A549 (cell line): ENCODE data around the gene EDIL3. TPM values are rescaled to one million over a fixed set of nuclear protein-coding genes. Genes with fewer than 3 reads are reported as not detected.
A peak's percentile ranks its signal among the peaks of the same experiment; 100 is the strongest.

Source experiments
- ATAC-seq, 2 experiments: fragments of 200-7000 bp in 1 of 2; fragments of >200 bp in 1 of 2; cut with Nextera tagmentation in 1 of 2; cut with Tn5 transposase in 1 of 2; 3 replicates each; pipeline versions ENCODE4 v1.8.0 to v1.9.1; 2018 to 2020; ENCODE audit warnings: mild to moderate bottlenecking in 1 of 2, moderate library complexity in 1 of 2
- CTCF ChIA-PET: fragments of 300-600 bp; sonication (Branson Sonifier 250); formaldehyde crosslinking; extraction: SDS; loops from one replicate; lab custom pipeline; 2021; ENCODE audit warnings: antibody characterized with exemption, inconsistent platforms; lab: Yijun Ruan, JAX
- POLR2A ChIA-PET: fragments of 350-600 bp; formaldehyde crosslinking; extraction: SDS; loops from one replicate; lab custom pipeline; 2021; ENCODE audit warnings: antibody characterized with exemption, inconsistent platforms; lab: Yijun Ruan, JAX
- DNase-seq, 2 experiments: peaks; one replicate each; pipeline versions ENCODE4 v3.0.0 to v3.0.0-alpha.2; 2011 to 2016; ENCODE audit warnings: low read depth in 1 of 2, low spot score in 1 of 2
- FAIRE-seq: peaks from 2 replicates; lab custom pipeline; 2011; peaks lifted over from hg19 to GRCh38; lab: Jason Lieb, UNC
- H3K27ac ChIP-seq, 2 experiments: fragments of >200 bp; sonication (Bioruptor Twin); formaldehyde crosslinking; 3 replicates each; pipeline ENCODE4 v1.5.1; 2016 to 2017
- H3K4me1 ChIP-seq: fragments of >200 bp; sonication (Bioruptor Twin); formaldehyde crosslinking; 3 replicates; pipeline ENCODE4 v1.6.1; 2016
- H3K4me2 ChIP-seq: fragments of >200 bp; sonication (Bioruptor Twin); formaldehyde crosslinking; 3 replicates; pipeline ENCODE4 v1.6.1; 2016
- H3K4me3 ChIP-seq: fragments of >200 bp; sonication (Bioruptor Twin); formaldehyde crosslinking; 3 replicates; pipeline ENCODE4 v1.5.1; 2016
- H3K9me3 ChIP-seq: fragments of >200 bp; sonication (Bioruptor Twin); formaldehyde crosslinking; 3 replicates; pipeline ENCODE4 v1.6.1; 2016
- BCL3 ChIP-seq: fragments of >200 bp; sonication (Bioruptor Twin); formaldehyde crosslinking; IDR thresholded peaks from 3 replicates; pipeline ENCODE4 v1.6.1; 2016
- CBX8 ChIP-seq: fragments of 200-600 bp; sonication (generic); IDR thresholded peaks from 2 replicates; pipeline ENCODE4 v1.6.1; 2016
- CEBPB ChIP-seq, 2 experiments: fragments of >200 bp in 1 of 2; sonication (Bioruptor Twin) in 1 of 2; formaldehyde crosslinking in 1 of 2; IDR thresholded peaks; 2 replicates each; pipeline ENCODE4 v1.6.1; 2012 to 2016
- CHD4 ChIP-seq: fragments of 200-600 bp; sonication (generic); IDR thresholded peaks from 2 replicates; pipeline ENCODE4 v1.6.1; 2016; ENCODE audit warnings: antibody characterized with exemption, mild to moderate bottlenecking, borderline replicate concordance
- CTCF ChIP-seq: fragments of >200 bp; sonication (Bioruptor Twin); formaldehyde crosslinking; IDR thresholded peaks from 3 replicates; pipeline ENCODE4 v1.5.1; 2016
- FOSB ChIP-seq: fragments of 250-450 bp; sonication (Bioruptor Pico); IDR thresholded peaks from 2 replicates; pipeline ENCODE4 v1.5.0; 2020; ENCODE audit warnings: mild to moderate bottlenecking, moderate library complexity
- FOXS1 ChIP-seq: fragments of 250-450 bp; sonication (Bioruptor Pico); IDR thresholded peaks from 2 replicates; pipeline ENCODE4 v1.5.0; 2020; ENCODE audit warnings: mild to moderate bottlenecking, moderate library complexity
- HDAC2 ChIP-seq: fragments of 200-600 bp; sonication (generic); IDR thresholded peaks from 2 replicates; pipeline ENCODE4 v1.6.1; 2016
- HES2 ChIP-seq: fragments of >200 bp; sonication (Bioruptor Twin); formaldehyde crosslinking; IDR thresholded peaks from 2 replicates; pipeline ENCODE4 v1.6.1; 2016
- HEYL ChIP-seq: fragments of 250-450 bp; sonication (Bioruptor Pico); IDR thresholded peaks from 2 replicates; pipeline ENCODE4 v1.8.0; 2021; ENCODE audit warnings: mild to moderate bottlenecking, moderate library complexity
- HOXA7 ChIP-seq: fragments of 250-450 bp; sonication (Bioruptor Pico); IDR thresholded peaks from 2 replicates; pipeline ENCODE4 v1.5.0; 2020; ENCODE audit warnings: mild to moderate bottlenecking, moderate library complexity
- HOXB13 ChIP-seq: fragments of 250-450 bp; sonication (Bioruptor Pico); IDR thresholded peaks from 2 replicates; pipeline ENCODE4 v1.5.0; 2020; ENCODE audit warnings: low read depth, mild to moderate bottlenecking, moderate library complexity
- JUN ChIP-seq, 2 experiments: fragments of >200 bp; sonication (Bioruptor Twin); formaldehyde crosslinking; IDR thresholded peaks; 2 replicates in 1 of 2; 3 replicates in 1 of 2; pipeline ENCODE4 v1.6.1; 2016 to 2017
- MAZ ChIP-seq: fragments of 150-350 bp; IDR thresholded peaks from 2 replicates; pipeline ENCODE4 v1.6.1; 2014; ENCODE audit warnings: antibody characterized with exemption, low read depth, low read length, borderline replicate concordance
- NFE2L2 ChIP-seq: fragments of 150-350 bp; conservative IDR thresholded peaks from 2 replicates; pipeline ENCODE4 v1.6.1; 2014; ENCODE audit warnings: low read length
- PBX3 ChIP-seq: IDR thresholded peaks from 2 replicates; pipeline ENCODE4 v1.6.1; 2012
- POLR2AphosphoS2 ChIP-seq: conservative IDR thresholded peaks from 2 replicates; pipeline ENCODE4 v1.6.1; 2012; ENCODE audit warnings: low read length, improper control_type of control experiment, inconsistent platforms
- RAD21 ChIP-seq, 2 experiments: fragments of >200 bp in 1 of 2; sonication (Bioruptor Twin) in 1 of 2; formaldehyde crosslinking in 1 of 2; IDR thresholded peaks in 1 of 2; conservative IDR thresholded peaks in 1 of 2; 2 replicates in 1 of 2; 3 replicates in 1 of 2; pipeline ENCODE4 v1.6.1; 2012 to 2018; ENCODE audit warnings: inconsistent platforms in 1 of 2
- RARB ChIP-seq: fragments of 250-450 bp; sonication (Bioruptor Pico); IDR thresholded peaks from 2 replicates; pipeline ENCODE4 v1.8.0; 2021; ENCODE audit warnings: mild to moderate bottlenecking, moderate library complexity
- RNF2 ChIP-seq: fragments of 200-600 bp; sonication (generic); IDR thresholded peaks from 2 replicates; pipeline ENCODE4 v1.6.1; 2016; ENCODE audit warnings: low read depth, mild to moderate bottlenecking, antibody characterized with exemption, moderate library complexity, borderline replicate concordance
- SMC3 ChIP-seq: fragments of >200 bp; sonication (Bioruptor Twin); formaldehyde crosslinking; IDR thresholded peaks from 3 replicates; pipeline ENCODE4 v1.6.1; 2018; ENCODE audit warnings: inconsistent platforms
- SREBF2 ChIP-seq: fragments of 450-650 bp; IDR thresholded peaks from 2 replicates; pipeline ENCODE4 v1.6.1; 2014; ENCODE audit warnings: mild to moderate bottlenecking, moderate library complexity
- TP53 ChIP-seq: fragments of 250-450 bp; sonication (Bioruptor Pico); IDR thresholded peaks from 2 replicates; pipeline ENCODE4 v1.5.0; 2021; ENCODE audit warnings: mild to moderate bottlenecking, moderate library complexity
- USF2 ChIP-seq: fragments of 450-650 bp; IDR thresholded peaks from 2 replicates; pipeline ENCODE4 v1.6.1; 2014; ENCODE audit warnings: antibody characterized with exemption
- ZC3H11A ChIP-seq: fragments of 450-650 bp; IDR thresholded peaks from 2 replicates; pipeline ENCODE4 v1.6.1; 2014; ENCODE audit warnings: antibody characterized with exemption, mild to moderate bottlenecking
- ZSCAN20 ChIP-seq: fragments of 250-450 bp; sonication (Bioruptor Pico); IDR thresholded peaks from 2 replicates; pipeline ENCODE4 v1.8.0; 2022; ENCODE audit warnings: mild to moderate bottlenecking, moderate library complexity
- WGBS: methylation state at CpG from one replicate; pipeline ENCODE4 v1.1.6; 2017; ENCODE audit errors: missing lambda C conversion rate; 5-methylcytosine and 5-hydroxymethylcytosine counted together
- polyA plus RNA-seq, 4 experiments: library from polyadenylated mRNA; depleted of rRNA in 3 of 4; stranded (reverse); fragments of >200 nt; fragmentation: RNase III in 1 of 4; extraction: RNeasy Plus Mini Kit Qiagen cat#74134 plus additional on column Dnase treatment in 1 of 4; gene quantifications; 2 replicates in 3 of 4; 3 replicates in 1 of 4; pipeline ENCODE4 v1.2.3, GENCODE V29; 2011 to 2017

Gene EDIL3
- polyA plus RNA-seq, 2 of the 4 experiments (the other 2 are of a cell fraction): 0.12 to 0.14 TPM

GRCh38 chr5:84239494-84239893 lies 145.2 kb downstream of the EDIL3 start:
- H3K27ac ChIP-seq: no peak overlapping the region
- H3K9me3 ChIP-seq: no peaks in the 10 kb centered on the region
- peak overlapping the region; percentile 13; the same call in 2 of the 3 replicates for H3K4me2 ChIP-seq
- CTCF ChIA-PET: interaction anchor here (1.1 kb wide), 1 partner anchor 98 kb away, joined by 3 read pairs; no protein-coding TSS in a partner anchor
- H3K4me1 ChIP-seq: no peaks in the 10 kb centered on the region
- FAIRE-seq (no peak), ATAC-seq (no peak)
- no peak overlapping the region for H3K4me3 ChIP-seq
- 32% methylated on average over 2 of the region's 2 CpGs for WGBS
- TF ChIP-seq CEBPB (IDR thresholded peaks at IDR 0.05) (peak in 1 of 2 experiments; percentile 18; a peak in 1 of 4 replicates), HOXB13 (no peak), PBX3 (no peak)
- TF ChIP-seq, all 56 proteins: peak for 1
- POLR2A ChIA-PET: no interaction called here
- DNase-seq: no peak

GRCh38 chr5:84237126-84237525 lies 147.6 kb downstream of the EDIL3 start:
- no peaks in the 10 kb centered on the region for H3K9me3 ChIP-seq
- DNase-seq: no peak
- POLR2A ChIA-PET: no interaction called here
- H3K27ac ChIP-seq: no peak overlapping the region
- H3K4me2 ChIP-seq: no peak overlapping the region
- CTCF ChIA-PET: no interaction called here
- TF ChIP-seq NFE2L2: no peak
- TF ChIP-seq CHD4: no peak
- TF ChIP-seq CBX8: no peak
- no peak for TF ChIP-seq FOXS1 (CRISPR knock-in tag)
- TF ChIP-seq JUN (IDR thresholded peaks at IDR 0.05): no peak
- TF ChIP-seq, all 56 proteins: peak for 0
- FAIRE-seq (no peak), ATAC-seq (no peak)
- no peaks in the 10 kb centered on the region for H3K4me1 ChIP-seq
- no peak overlapping the region for H3K4me3 ChIP-seq

GRCh38 chr5:84231433-84231832 lies 153.2 kb downstream of the EDIL3 start:
- FAIRE-seq (no peak), DNase-seq (no peak), ATAC-seq (no peak)
- ChIA-PET POLR2A (no interaction called here), CTCF (no interaction called here)
- H3K27ac ChIP-seq: no peak overlapping the region
- H3K4me3 ChIP-seq: no peak overlapping the region
- 80% methylated on average over 7 of the region's 7 CpGs for WGBS
- H3K4me1 ChIP-seq: no peaks in the 10 kb centered on the region
- no peak for TF ChIP-seq POLR2AphosphoS2
- TF ChIP-seq MAZ: no peak
- no peak for TF ChIP-seq HOXA7 (CRISPR knock-in tag)
- no peak for TF ChIP-seq ZSCAN20 (CRISPR knock-in tag)
- no peak for TF ChIP-seq RAD21 (conservative IDR thresholded peaks at IDR 0.05 in 1 of 2, IDR thresholded peaks at IDR 0.05 in 1 of 2)
- no peak for TF ChIP-seq USF2
- no peak overlapping the region for H3K4me2 ChIP-seq
- no peaks in the 10 kb centered on the region for H3K9me3 ChIP-seq

- FAIRE-seq (no peak), DNase-seq (no peak), ATAC-seq (no peak)
- ChIA-PET POLR2A (no interaction called here), CTCF (no interaction called here)
- Histone ChIP-seq H3K9me3 (no peaks in the 10 kb centered on the region), H3K4me3 (no peak overlapping the region), H3K27ac (no peak overlapping the region), H3K4me1 (no peaks in the 10 kb centered on the region), H3K4me2 (no peak overlapping the region)
- TF ChIP-seq RARB (CRISPR knock-in tag) (no peak), HDAC2 (no peak), POLR2AphosphoS2 (no peak), SREBF2 (no peak), HES2 (no peak), CHD4 (no peak), FOSB (CRISPR knock-in tag) (no peak), MAZ (no peak), ZC3H11A (no peak), RNF2 (no peak), HEYL (CRISPR knock-in tag) (no peak), USF2 (no peak), TP53 (no peak), CTCF (no peak), HOXA7 (CRISPR knock-in tag) (no peak), BCL3 (no peak), SMC3 (no peak)
These were observed 155.6 kb downstream of the EDIL3 start for GRCh38 chr5:84229045-84229444.
